Neural cell (in vitro differentiated cells): ENCODE data around the gene TM9SF2.

ENCODE experiments used
- CTCF ChIP-seq: fragments of 450-650 bp; IDR thresholded peaks from 2 replicates; pipeline ENCODE4 v1.5.1; 2014; ENCODE audit warnings: antibody characterized with exemption, mild to moderate bottlenecking, moderate library complexity; ENCODE audit not compliant: poor library complexity, severe bottlenecking
- SMC3 ChIP-seq: fragments of 450-650 bp; conservative IDR thresholded peaks from 2 replicates; pipeline ENCODE4 v1.6.1; 2014; ENCODE audit warnings: antibody characterized with exemption, mild to moderate bottlenecking, moderate library complexity; ENCODE audit not compliant: poor library complexity

- no peak for TF ChIP-seq CTCF
- TF ChIP-seq SMC3 = no peak
Observed at GRCh38 chr13:99476648-99477047, 24.6 kb upstream of the TM9SF2 start.
